Smooth muscle cell (in vitro differentiated cells): ENCODE data around the gene SHANK3. TPM values are rescaled to one million over a fixed set of nuclear protein-coding genes. Genes with fewer than 3 reads are reported as not detected.

Source experiments
- DNase-seq: peaks from one replicate; lab custom pipeline; 2025; ENCODE audit not compliant: unreplicated experiment; lab: John Stamatoyannopoulos, UW
- H2AFZ ChIP-seq: fragments of 200-600 bp; sonication (generic); 2 replicates; pipeline ENCODE4 v1.6.0; 2016; ENCODE audit warnings: antibody characterized with exemption, low read depth, mild to moderate bottlenecking
- H3F3A ChIP-seq: fragments of 200-600 bp; sonication (generic); 2 replicates; pipeline ENCODE4 v1.6.0; 2017; ENCODE audit warnings: antibody characterized with exemption, low read depth
- H3K27ac ChIP-seq: fragments of 200-600 bp; sonication (generic); 2 replicates; pipeline ENCODE4 v1.5.1; 2016; ENCODE audit warnings: low read depth, mild to moderate bottlenecking
- H3K27me3 ChIP-seq: fragments of 200-600 bp; sonication (generic); 2 replicates; pipeline ENCODE4 v1.6.1; 2016; ENCODE audit warnings: low read depth, mild to moderate bottlenecking
- H3K36me3 ChIP-seq: fragments of 200-600 bp; sonication (generic); 2 replicates; pipeline ENCODE4 v1.5.1; 2016; ENCODE audit warnings: low read depth
- H3K4me1 ChIP-seq: fragments of 200-600 bp; sonication (generic); 2 replicates; pipeline ENCODE4 v1.5.1; 2016; ENCODE audit warnings: low read depth
- H3K4me2 ChIP-seq: fragments of 200-600 bp; sonication (generic); 2 replicates; pipeline ENCODE4 v1.6.0; 2016; ENCODE audit warnings: mild to moderate bottlenecking
- H3K4me3 ChIP-seq: fragments of 200-600 bp; sonication (generic); 2 replicates; pipeline ENCODE4 v1.5.1; 2016; ENCODE audit warnings: mild to moderate bottlenecking
- H3K79me2 ChIP-seq: fragments of 200-600 bp; sonication (generic); 2 replicates; pipeline ENCODE4 v1.6.0; 2016; ENCODE audit warnings: low read depth, mild to moderate bottlenecking
- H3K9ac ChIP-seq: fragments of 200-600 bp; sonication (generic); 2 replicates; pipeline ENCODE4 v1.6.0; 2016; ENCODE audit warnings: low read depth
- H3K9me3 ChIP-seq: fragments of 200-600 bp; sonication (generic); replicated peaks from 2 replicates; pipeline ENCODE4 v1.5.1; 2016; ENCODE audit warnings: low read depth
- H4K20me1 ChIP-seq: fragments of 200-600 bp; sonication (generic); 2 replicates; pipeline ENCODE4 v1.6.0; 2016; ENCODE audit warnings: low read depth
- WGBS: methylation state at CpG from one replicate; pipeline ENCODE4 v1.1.7; 2016; ENCODE audit warnings: low lambda C conversion rate; 5-methylcytosine and 5-hydroxymethylcytosine counted together
- polyA plus RNA-seq: library from polyadenylated mRNA; unstranded; fragments of >200 nt; fragmentation: Nextera tagmentation; extraction: Ambion mirVana; gene quantifications from 2 replicates; pipeline ENCODE4 v1.2.1, GENCODE V29; 2016
- total RNA-seq: library from RNA; depleted of rRNA; stranded (reverse); fragments of >200 nt; gene quantifications from 2 replicates; pipeline ENCODE4 v1.2.3, GENCODE V29; 2014
- TF ChIP-seq, protein P1 (sequence below): fragments of 200-600 bp; sonication (generic); IDR thresholded peaks from 2 replicates; pipeline ENCODE4 v1.5.1; 2017; ENCODE audit warnings: borderline replicate concordance, mild to moderate bottlenecking, antibody characterized with exemption; ENCODE audit not compliant: insufficient read depth, poor library complexity, severe bottlenecking

The SHANK3 gene
- total and polyA plus RNA-seq, 2 experiments from 2014 or later, result 1.9 to 2.0 TPM

DNA sequence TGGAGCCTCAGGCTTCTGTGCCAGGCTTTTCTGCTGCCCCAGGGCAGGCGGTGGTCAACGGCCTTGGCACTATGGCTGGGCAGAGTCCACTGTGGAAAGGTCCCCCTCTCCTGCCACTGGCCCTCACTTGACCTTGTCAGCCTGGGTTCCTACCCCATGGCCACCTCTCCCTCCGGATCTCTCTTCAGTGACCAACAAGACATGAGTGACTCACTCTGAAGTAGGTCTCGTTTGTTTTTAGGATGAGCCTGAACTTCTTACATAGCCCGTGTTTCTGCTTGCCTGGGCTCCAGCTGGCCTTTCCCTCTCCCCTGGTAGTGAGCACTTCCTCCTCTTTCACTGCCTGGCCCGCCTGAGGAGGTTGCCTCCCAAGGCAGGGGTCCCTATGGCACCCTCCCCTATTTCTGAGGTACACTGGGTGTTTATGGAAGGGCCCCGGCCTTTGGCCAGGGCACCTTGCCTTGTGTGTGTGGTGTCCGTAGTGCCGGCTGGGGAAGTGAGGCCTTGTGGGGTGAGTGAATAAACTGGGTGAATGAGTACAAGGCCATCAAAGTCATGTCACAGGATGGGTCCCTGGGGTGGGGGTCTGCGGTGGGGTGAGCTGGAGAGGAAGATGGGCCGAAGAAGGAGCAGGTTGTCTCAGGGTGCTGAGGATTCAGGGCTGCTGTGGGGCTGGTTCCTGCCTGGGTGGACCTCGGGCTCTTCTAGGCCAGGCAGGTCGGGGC is 5.0 kb downstream of the SHANK3 start:
- TF ChIP-seq, protein P1, sequence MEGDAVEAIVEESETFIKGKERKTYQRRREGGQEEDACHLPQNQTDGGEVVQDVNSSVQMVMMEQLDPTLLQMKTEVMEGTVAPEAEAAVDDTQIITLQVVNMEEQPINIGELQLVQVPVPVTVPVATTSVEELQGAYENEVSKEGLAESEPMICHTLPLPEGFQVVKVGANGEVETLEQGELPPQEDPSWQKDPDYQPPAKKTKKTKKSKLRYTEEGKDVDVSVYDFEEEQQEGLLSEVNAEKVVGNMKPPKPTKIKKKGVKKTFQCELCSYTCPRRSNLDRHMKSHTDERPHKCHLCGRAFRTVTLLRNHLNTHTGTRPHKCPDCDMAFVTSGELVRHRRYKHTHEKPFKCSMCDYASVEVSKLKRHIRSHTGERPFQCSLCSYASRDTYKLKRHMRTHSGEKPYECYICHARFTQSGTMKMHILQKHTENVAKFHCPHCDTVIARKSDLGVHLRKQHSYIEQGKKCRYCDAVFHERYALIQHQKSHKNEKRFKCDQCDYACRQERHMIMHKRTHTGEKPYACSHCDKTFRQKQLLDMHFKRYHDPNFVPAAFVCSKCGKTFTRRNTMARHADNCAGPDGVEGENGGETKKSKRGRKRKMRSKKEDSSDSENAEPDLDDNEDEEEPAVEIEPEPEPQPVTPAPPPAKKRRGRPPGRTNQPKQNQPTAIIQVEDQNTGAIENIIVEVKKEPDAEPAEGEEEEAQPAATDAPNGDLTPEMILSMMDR, result no peak
- Histone ChIP-seq H3F3A (no peaks in the 10 kb centered on the region), H4K20me1 (no peaks in the 10 kb centered on the region), H3K27me3 (no peaks in the 10 kb centered on the region), H3K36me3 (no peaks in the 10 kb centered on the region), H3K79me2 (no peaks in the 10 kb centered on the region), H2AFZ (no peak overlapping the region), H3K9ac (no peak overlapping the region), H3K4me2 (no peak overlapping the region), H3K4me1 (peaks cover 7% of the 10 kb centered on the region), H3K4me3 (no peak overlapping the region), H3K9me3 (no peaks in the 10 kb centered on the region), H3K27ac (no peak overlapping the region)
- WGBS, result 90% methylated on average over 13 of the region's 13 CpGs
- DNase-seq, result no peak

GRCh38 chr22:50678218-50678650 is 5.6 kb downstream of the SHANK3 start:
- H3K4me2 ChIP-seq, result no peak overlapping the region
- peaks cover 4% of the 10 kb centered on the region for H3K4me1 ChIP-seq
- no peak overlapping the region for H3K4me3 ChIP-seq
- H3K9me3 ChIP-seq, result no peaks in the 10 kb centered on the region
- H2AFZ ChIP-seq, result no peak overlapping the region
- H3K27me3 ChIP-seq, result no peaks in the 10 kb centered on the region
- H3K36me3 ChIP-seq, result no peaks in the 10 kb centered on the region
- TF ChIP-seq, protein P1, result no peak
- H3K79me2 ChIP-seq, result no peaks in the 10 kb centered on the region
- no peak for DNase-seq
- no peaks in the 10 kb centered on the region for H3F3A ChIP-seq
- H3K9ac ChIP-seq, result no peak overlapping the region
- no peak overlapping the region for H3K27ac ChIP-seq
- WGBS, result 94% methylated on average over 17 of the region's 17 CpGs
- H4K20me1 ChIP-seq, result no peaks in the 10 kb centered on the region

GRCh38 chr22:50678651-50679521 is 6.3 kb downstream of the SHANK3 start:
- Histone ChIP-seq H3K27ac (no peak overlapping the region), H3K9ac (no peak overlapping the region), H3K4me3 (no peak overlapping the region), H2AFZ (no peak overlapping the region), H3K9me3 (no peaks in the 10 kb centered on the region), H3K36me3 (no peaks in the 10 kb centered on the region), H3K27me3 (no peaks in the 10 kb centered on the region), H3K4me2 (no peak overlapping the region), H4K20me1 (no peaks in the 10 kb centered on the region), H3K79me2 (no peaks in the 10 kb centered on the region), H3F3A (no peaks in the 10 kb centered on the region), H3K4me1 (no peaks in the 10 kb centered on the region)
- 94% methylated on average over 30 of the region's 30 CpGs for WGBS
- no peak for DNase-seq
- TF ChIP-seq, protein P1, result no peak
